ENCODE results near the gene FAM209B. TPM values are rescaled to one million over a fixed set of nuclear protein-coding genes. Genes with fewer than 3 reads are reported as not detected.

FAM209B gene
- total and polyA plus RNA-seq, 7 donors: 0.44 TPM; not detected in 6

- Histone ChIP-seq H3K9me3 (no peaks in the 10 kb centered on the region), H3K27me3 (no peaks in the 10 kb centered on the region), H3K36me3 (no peaks in the 10 kb centered on the region), H3K4me3 (no peak overlapping the region), H3K4me1 (no peaks in the 10 kb centered on the region), H3K27ac (no peak overlapping the region)
- no peak for DNase-seq
- whole genome bisulfite sequencing, 2 donors: 51 to 69% methylated on average over 4 of the region's 4 CpGs
- TF ChIP-seq POLR2A (IDR thresholded peaks at IDR 0.05) (no peak), EP300 (IDR thresholded peaks at IDR 0.05) (no peak), CTCF (IDR thresholded peaks at IDR 0.05) (no peak), POLR2AphosphoS5 (IDR thresholded peaks at IDR 0.05) (no peak)
- intact Hi-C loops (cut with DNase I): no loop called here
These were observed 49.5 kb downstream of the FAM209B start for GRCh38 chr20:56582542-56582941.

DNA sequence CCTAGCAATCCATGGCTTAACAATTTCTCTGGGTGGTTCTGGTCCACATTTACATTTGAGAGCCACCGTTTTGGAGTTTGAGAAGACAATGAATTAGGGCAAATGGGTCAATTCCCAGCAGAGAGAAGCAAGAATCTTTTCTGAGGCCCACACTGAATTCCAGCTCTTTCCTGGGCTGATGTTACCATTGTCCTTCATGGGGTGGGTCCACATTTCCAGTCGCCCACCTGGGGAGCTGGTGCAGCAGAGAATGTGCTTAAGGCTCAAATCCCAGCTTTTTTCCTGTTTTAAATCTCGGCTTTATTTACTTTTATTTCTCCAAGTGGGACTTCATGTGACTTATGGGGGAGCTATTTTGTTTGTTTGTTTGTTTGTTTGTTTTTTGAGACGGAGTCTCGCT is 51.9 kb downstream of the FAM209B start:
- Histone ChIP-seq H3K27me3 (no peaks in the 10 kb centered on the region), H3K4me1 (no peaks in the 10 kb centered on the region), H3K36me3 (no peaks in the 10 kb centered on the region), H3K27ac (no peak overlapping the region), H3K9me3 (no peaks in the 10 kb centered on the region), H3K4me3 (no peak overlapping the region)
- intact Hi-C loops (cut with DNase I): no loop called here
- no peak for DNase-seq
- WGBS, 2 donors: 83 to 89% methylated on average over 5 of the region's 5 CpGs
- TF ChIP-seq POLR2AphosphoS5 (IDR thresholded peaks at IDR 0.05) (no peak), EP300 (IDR thresholded peaks at IDR 0.05) (no peak), POLR2A (IDR thresholded peaks at IDR 0.05) (no peak), CTCF (IDR thresholded peaks at IDR 0.05) (no peak)

Other genes starting within 250 kb of the FAM209B start
- 10 to 100 TPM; 41.9 to 52.2 (median 50.4) TPM for gene FAM210B, start 174.3 kb upstream of the FAM209B start, total RNA-seq
- gene FAM210B, start 174.3 kb upstream of the FAM209B start, polyA plus RNA-seq: 10 to 100 TPM; 17.0 to 28.2 (median 21.5) TPM
- 1 to 10 TPM; 1.2 to 3.0 (median 1.7) TPM for gene AURKA, start 141.0 kb upstream of the FAM209B start, total RNA-seq
- gene AURKA, start 141.0 kb upstream of the FAM209B start, polyA plus RNA-seq: 10 to 100 TPM in 2 of 3 donors, 1 to 10 TPM in 1; 4.8 to 25.1 (median 22.2) TPM
- gene CSTF1, start 140.6 kb upstream of the FAM209B start, total RNA-seq: 10 to 100 TPM; 14.9 to 24.6 (median 19.5) TPM
- gene CSTF1, start 140.6 kb upstream of the FAM209B start, polyA plus RNA-seq: 10 to 100 TPM in 1 of 3 donors, 1 to 10 TPM in 2; 7.2 to 14.4 (median 8.8) TPM
- gene CASS4, start 121.0 kb upstream of the FAM209B start, total RNA-seq: 1 to 10 TPM; 1.2 to 2.9 (median 1.7) TPM
- gene CASS4, start 121.0 kb upstream of the FAM209B start, polyA plus RNA-seq: 1 to 10 TPM in 1 of 3 donors, under 1 TPM in 2; 0.46 to 2.7 (median 0.60) TPM
- 10 to 100 TPM; 47.6 to 62.4 (median 57.1) TPM for gene RTF2, start 64.6 kb upstream of the FAM209B start, total RNA-seq
- gene RTF2, start 64.6 kb upstream of the FAM209B start, polyA plus RNA-seq: 10 to 100 TPM; 71.5 to 84.6 (median 75.4) TPM
- 1 to 10 TPM in 1 of 4 donors, not detected in 3; 1.4 TPM for gene FAM209A, start 8.5 kb upstream of the FAM209B start, total RNA-seq
- gene FAM209A, start 8.5 kb upstream of the FAM209B start, polyA plus RNA-seq: under 1 TPM in 1 of 3 donors, not detected in 2; 0.45 TPM
- 1 to 10 TPM; 1.6 to 5.3 (median 3.5) TPM for gene TFAP2C, start 96.1 kb downstream of the FAM209B start, total RNA-seq
- gene TFAP2C, start 96.1 kb downstream of the FAM209B start, polyA plus RNA-seq: under 1 TPM in 1 of 3 donors, not detected in 2; 0.99 TPM

Data from sigmoid colon (tissue), 7 donors.